Measurements from ENCODE around the gene POMGNT1. TPM values are rescaled to one million over a fixed set of nuclear protein-coding genes. Genes with fewer than 3 reads are reported as not detected.

Gene POMGNT1
- total RNA-seq, 1 experiment from 2014 or later: 92.5 TPM

DNA sequence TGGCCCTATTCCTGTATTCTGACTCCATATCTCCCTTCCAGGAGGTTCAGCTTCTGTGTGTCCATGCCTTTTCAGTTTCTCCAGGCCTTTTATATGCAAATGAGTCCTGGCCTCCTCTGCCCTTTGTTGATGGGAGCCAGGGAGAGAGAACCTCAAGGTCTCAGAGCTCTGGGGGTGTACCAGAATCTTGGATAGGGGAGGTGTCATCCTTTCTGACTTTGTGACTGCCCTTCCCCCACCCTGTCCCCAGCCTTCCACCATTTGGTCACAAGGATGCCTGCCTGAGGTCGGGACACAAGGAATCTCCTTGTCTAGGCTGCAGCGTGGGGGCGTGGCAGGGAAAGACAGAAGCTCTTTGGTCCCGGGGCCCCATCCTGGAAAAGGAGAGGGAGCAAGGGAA, 23.5 kb upstream of the POMGNT1 start:
- H3K27ac ChIP-seq (ENCODE audit: low read length): no peak overlapping the region
- H4K20me1 ChIP-seq (ENCODE audit: low read length): no peaks in the 10 kb centered on the region
- peaks cover 5% of the 10 kb centered on the region; the same call in 1 of the 2 replicates for H3K4me1 ChIP-seq (ENCODE audit: insufficient read depth, low read length)
- no peak overlapping the region for H3K4me3 ChIP-seq (ENCODE audit: low read length)
- H3K36me3 ChIP-seq (ENCODE audit: low read depth, low read length): no peaks in the 10 kb centered on the region
- DNase-seq (no peak), ATAC-seq (no peak)
- no peaks in the 10 kb centered on the region for H3K79me2 ChIP-seq (ENCODE audit: low read length)
- H3K27me3 ChIP-seq (ENCODE audit: low read length): no peaks in the 10 kb centered on the region
- TF ChIP-seq EZH2phosphoT487 (IDR thresholded peaks at IDR 0.05; ENCODE audit: borderline replicate concordance, low read length) (no peak), EZH2 (IDR thresholded peaks at IDR 0.05; ENCODE audit: low read length, unreplicated experiment) (no peak)
- TF ChIP-seq, protein P1, sequence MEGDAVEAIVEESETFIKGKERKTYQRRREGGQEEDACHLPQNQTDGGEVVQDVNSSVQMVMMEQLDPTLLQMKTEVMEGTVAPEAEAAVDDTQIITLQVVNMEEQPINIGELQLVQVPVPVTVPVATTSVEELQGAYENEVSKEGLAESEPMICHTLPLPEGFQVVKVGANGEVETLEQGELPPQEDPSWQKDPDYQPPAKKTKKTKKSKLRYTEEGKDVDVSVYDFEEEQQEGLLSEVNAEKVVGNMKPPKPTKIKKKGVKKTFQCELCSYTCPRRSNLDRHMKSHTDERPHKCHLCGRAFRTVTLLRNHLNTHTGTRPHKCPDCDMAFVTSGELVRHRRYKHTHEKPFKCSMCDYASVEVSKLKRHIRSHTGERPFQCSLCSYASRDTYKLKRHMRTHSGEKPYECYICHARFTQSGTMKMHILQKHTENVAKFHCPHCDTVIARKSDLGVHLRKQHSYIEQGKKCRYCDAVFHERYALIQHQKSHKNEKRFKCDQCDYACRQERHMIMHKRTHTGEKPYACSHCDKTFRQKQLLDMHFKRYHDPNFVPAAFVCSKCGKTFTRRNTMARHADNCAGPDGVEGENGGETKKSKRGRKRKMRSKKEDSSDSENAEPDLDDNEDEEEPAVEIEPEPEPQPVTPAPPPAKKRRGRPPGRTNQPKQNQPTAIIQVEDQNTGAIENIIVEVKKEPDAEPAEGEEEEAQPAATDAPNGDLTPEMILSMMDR (conservative IDR thresholded peaks at IDR 0.05; ENCODE audit: low read depth, low read length): no peak
- ChIA-PET CTCF (interaction anchor here (0.6 kb wide), 1 partner anchor 957 kb away, joined by 5 read pairs; no protein-coding TSS in a partner anchor), POLR2A (ENCODE audit: unreplicated experiment) (no interaction called here)
- no peaks in the 10 kb centered on the region for H3K9me2 ChIP-seq (replicated peaks; ENCODE audit: low read length)
- H3K9ac ChIP-seq (ENCODE audit: low read length): no peak overlapping the region
- intact Hi-C loops (cut with micrococcal nuclease): no loop called here
- H3K4me2 ChIP-seq (ENCODE audit: low read length): no peak overlapping the region
- BruUV-seq (replicated peaks): no TSS peak
- no peak overlapping the region for H2AFZ ChIP-seq (ENCODE audit: low read length)
- H3K9me3 ChIP-seq (ENCODE audit: low read length): no peaks in the 10 kb centered on the region
- no peaks in the 10 kb centered on the region for H3F3A ChIP-seq (ENCODE audit: low read length, unreplicated experiment)

DNA sequence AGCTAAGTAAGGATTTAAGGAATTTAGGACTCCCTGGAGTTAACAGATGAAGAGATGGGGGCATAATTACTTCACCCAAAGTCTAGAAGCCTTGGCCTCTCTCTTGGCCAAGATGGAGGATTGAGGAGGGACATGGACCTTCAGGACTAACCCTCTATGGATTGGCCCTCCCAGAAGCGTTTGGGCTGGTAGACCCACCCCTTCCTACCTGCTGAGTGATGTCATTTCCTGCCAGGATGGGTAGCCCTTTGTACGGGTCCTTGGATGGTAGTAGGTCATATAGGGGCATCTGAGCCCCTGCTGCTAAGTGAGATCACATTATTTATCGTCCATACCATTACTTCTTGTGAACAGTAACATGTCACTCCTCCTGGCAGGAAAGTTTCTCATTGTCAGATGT, 22.6 kb upstream of the POMGNT1 start:
- DNase-seq (no peak), ATAC-seq (no peak)
- Histone ChIP-seq H3K36me3 (ENCODE audit: low read depth, low read length) (no peaks in the 10 kb centered on the region), H3K27me3 (ENCODE audit: low read length) (no peaks in the 10 kb centered on the region), H3K4me2 (ENCODE audit: low read length) (no peak overlapping the region), H3K27ac (ENCODE audit: low read length) (no peak overlapping the region), H4K20me1 (ENCODE audit: low read length) (no peaks in the 10 kb centered on the region), H2AFZ (ENCODE audit: low read length) (no peak overlapping the region), H3K9ac (ENCODE audit: low read length) (no peak overlapping the region), H3K79me2 (ENCODE audit: low read length) (no peaks in the 10 kb centered on the region), H3K9me3 (ENCODE audit: low read length) (no peaks in the 10 kb centered on the region), H3K4me1 (ENCODE audit: insufficient read depth, low read length) (peaks cover 5% of the 10 kb centered on the region; the same call in 1 of the 2 replicates), H3F3A (ENCODE audit: low read length, unreplicated experiment) (no peaks in the 10 kb centered on the region), H3K9me2 (replicated peaks; ENCODE audit: low read length) (no peaks in the 10 kb centered on the region), H3K4me3 (ENCODE audit: low read length) (no peak overlapping the region)
- POLR2A ChIA-PET (ENCODE audit: unreplicated experiment): no interaction called here
- BruUV-seq (replicated peaks): no TSS peak
- TF ChIP-seq EZH2 (IDR thresholded peaks at IDR 0.05; ENCODE audit: low read length, unreplicated experiment) (no peak), EZH2phosphoT487 (IDR thresholded peaks at IDR 0.05; ENCODE audit: borderline replicate concordance, low read length) (no peak)
- TF ChIP-seq, protein P1 (conservative IDR thresholded peaks at IDR 0.05; ENCODE audit: low read depth, low read length): no peak
- CTCF ChIA-PET: no interaction called here
- intact Hi-C loops (cut with micrococcal nuclease): no loop called here

DNA sequence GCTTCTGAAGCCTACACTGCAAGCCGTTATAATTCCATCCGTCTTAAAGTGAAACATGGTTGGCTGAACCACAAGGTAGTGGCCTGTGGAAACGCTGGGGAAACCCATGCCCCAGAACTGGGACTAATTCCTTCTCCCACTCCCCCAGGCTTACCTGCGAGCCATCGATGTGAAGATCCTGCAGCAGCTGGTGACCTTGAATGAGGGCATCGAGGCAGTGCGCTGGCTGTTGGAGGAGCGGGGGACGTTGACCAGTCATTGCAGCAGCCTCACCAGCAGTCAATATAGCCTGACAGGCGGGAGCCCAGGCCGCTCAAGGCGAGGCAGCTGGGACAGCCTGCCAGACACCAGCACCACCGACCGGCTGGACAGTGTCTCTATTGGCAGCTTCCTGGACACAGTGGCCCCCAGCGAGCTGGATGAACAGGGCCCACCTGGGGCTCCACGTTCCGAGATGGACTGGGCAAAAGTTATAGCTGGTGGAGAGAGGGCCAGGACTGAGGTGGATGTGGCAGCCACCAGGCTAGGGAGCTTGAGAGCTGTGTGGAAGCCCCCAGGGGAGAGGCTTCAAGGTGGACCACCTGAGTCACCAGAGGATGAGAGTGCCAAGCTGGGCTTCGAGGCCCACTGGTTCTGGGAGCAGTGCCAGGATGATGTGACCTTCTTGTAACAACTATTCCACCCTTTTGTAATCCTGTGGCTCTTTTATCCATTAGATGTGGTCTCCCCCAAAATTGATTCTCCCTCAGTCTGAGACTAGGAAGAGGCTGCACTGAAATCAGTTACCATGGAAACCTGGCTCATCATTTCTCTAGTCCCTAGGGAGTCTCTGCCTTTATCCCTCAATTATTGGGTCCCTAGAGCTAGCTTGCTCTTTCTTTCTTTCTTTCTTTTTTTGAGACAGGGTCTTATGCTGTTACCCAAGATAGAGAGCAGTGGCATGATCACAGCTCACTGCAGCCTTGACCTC, 21.6 kb upstream of the POMGNT1 start:
- H3K4me3 ChIP-seq (ENCODE audit: low read length): no peak overlapping the region
- DNase-seq (no peak), ATAC-seq (no peak)
- no peak overlapping the region for H3K9ac ChIP-seq (ENCODE audit: low read length)
- no peaks in the 10 kb centered on the region for H3K27me3 ChIP-seq (ENCODE audit: low read length)
- ChIA-PET CTCF (interaction anchor here (0.6 kb wide), 1 partner anchor 79 kb away, joined by 4 read pairs; no protein-coding TSS in a partner anchor), POLR2A (ENCODE audit: unreplicated experiment) (no interaction called here)
- no peaks in the 10 kb centered on the region for H3K9me2 ChIP-seq (replicated peaks; ENCODE audit: low read length)
- BruUV-seq (replicated peaks): no TSS peak
- H4K20me1 ChIP-seq (ENCODE audit: low read length): no peaks in the 10 kb centered on the region
- peaks cover 5% of the 10 kb centered on the region; the same call in 1 of the 2 replicates for H3K4me1 ChIP-seq (ENCODE audit: insufficient read depth, low read length)
- H3K36me3 ChIP-seq (ENCODE audit: low read depth, low read length): no peaks in the 10 kb centered on the region
- no peak overlapping the region for H3K27ac ChIP-seq (ENCODE audit: low read length)
- TF ChIP-seq EZH2phosphoT487 (IDR thresholded peaks at IDR 0.05; ENCODE audit: borderline replicate concordance, low read length) (no peak), EZH2 (IDR thresholded peaks at IDR 0.05; ENCODE audit: low read length, unreplicated experiment) (no peak)
- H3F3A ChIP-seq (ENCODE audit: low read length, unreplicated experiment): no peaks in the 10 kb centered on the region
- no peaks in the 10 kb centered on the region for H3K79me2 ChIP-seq (ENCODE audit: low read length)
- H3K9me3 ChIP-seq (ENCODE audit: low read length): no peaks in the 10 kb centered on the region
- no peak overlapping the region for H2AFZ ChIP-seq (ENCODE audit: low read length)
- H3K4me2 ChIP-seq (ENCODE audit: low read length): no peak overlapping the region
- intact Hi-C loops (cut with micrococcal nuclease): no loop called here
